Smooth muscle cell (in vitro differentiated cells): Measurements from ENCODE around the gene INO80. TPM values are rescaled to one million over a fixed set of nuclear protein-coding genes. Genes with fewer than 3 reads are reported as not detected.

Source experiments
- DNase-seq: peaks from one replicate; lab custom pipeline; 2025; ENCODE audit not compliant: unreplicated experiment; lab: John Stamatoyannopoulos, UW
- H2AFZ ChIP-seq: fragments of 200-600 bp; sonication (generic); 2 replicates; pipeline ENCODE4 v1.6.0; 2016; ENCODE audit warnings: antibody characterized with exemption, low read depth, mild to moderate bottlenecking
- H3F3A ChIP-seq: fragments of 200-600 bp; sonication (generic); 2 replicates; pipeline ENCODE4 v1.6.0; 2017; ENCODE audit warnings: antibody characterized with exemption, low read depth
- H3K27ac ChIP-seq: fragments of 200-600 bp; sonication (generic); 2 replicates; pipeline ENCODE4 v1.5.1; 2016; ENCODE audit warnings: low read depth, mild to moderate bottlenecking
- H3K27me3 ChIP-seq: fragments of 200-600 bp; sonication (generic); 2 replicates; pipeline ENCODE4 v1.6.1; 2016; ENCODE audit warnings: low read depth, mild to moderate bottlenecking
- H3K36me3 ChIP-seq: fragments of 200-600 bp; sonication (generic); 2 replicates; pipeline ENCODE4 v1.5.1; 2016; ENCODE audit warnings: low read depth
- H3K4me1 ChIP-seq: fragments of 200-600 bp; sonication (generic); 2 replicates; pipeline ENCODE4 v1.5.1; 2016; ENCODE audit warnings: low read depth
- H3K4me2 ChIP-seq: fragments of 200-600 bp; sonication (generic); 2 replicates; pipeline ENCODE4 v1.6.0; 2016; ENCODE audit warnings: mild to moderate bottlenecking
- H3K4me3 ChIP-seq: fragments of 200-600 bp; sonication (generic); 2 replicates; pipeline ENCODE4 v1.5.1; 2016; ENCODE audit warnings: mild to moderate bottlenecking
- H3K79me2 ChIP-seq: fragments of 200-600 bp; sonication (generic); 2 replicates; pipeline ENCODE4 v1.6.0; 2016; ENCODE audit warnings: low read depth, mild to moderate bottlenecking
- H3K9ac ChIP-seq: fragments of 200-600 bp; sonication (generic); 2 replicates; pipeline ENCODE4 v1.6.0; 2016; ENCODE audit warnings: low read depth
- H3K9me3 ChIP-seq: fragments of 200-600 bp; sonication (generic); replicated peaks from 2 replicates; pipeline ENCODE4 v1.5.1; 2016; ENCODE audit warnings: low read depth
- H4K20me1 ChIP-seq: fragments of 200-600 bp; sonication (generic); 2 replicates; pipeline ENCODE4 v1.6.0; 2016; ENCODE audit warnings: low read depth
- WGBS: methylation state at CpG from one replicate; pipeline ENCODE4 v1.1.7; 2016; ENCODE audit warnings: low lambda C conversion rate; 5-methylcytosine and 5-hydroxymethylcytosine counted together
- polyA plus RNA-seq: library from polyadenylated mRNA; unstranded; fragments of >200 nt; fragmentation: Nextera tagmentation; extraction: Ambion mirVana; gene quantifications from 2 replicates; pipeline ENCODE4 v1.2.1, GENCODE V29; 2016
- total RNA-seq: library from RNA; depleted of rRNA; stranded (reverse); fragments of >200 nt; gene quantifications from 2 replicates; pipeline ENCODE4 v1.2.3, GENCODE V29; 2014
- TF ChIP-seq, protein P1 (sequence below): fragments of 200-600 bp; sonication (generic); IDR thresholded peaks from 2 replicates; pipeline ENCODE4 v1.5.1; 2017; ENCODE audit warnings: borderline replicate concordance, mild to moderate bottlenecking, antibody characterized with exemption; ENCODE audit not compliant: insufficient read depth, poor library complexity, severe bottlenecking

The INO80 gene
- total and polyA plus RNA-seq, 2 experiments from 2014 or later, result 4.4 to 8.3 TPM

DNA sequence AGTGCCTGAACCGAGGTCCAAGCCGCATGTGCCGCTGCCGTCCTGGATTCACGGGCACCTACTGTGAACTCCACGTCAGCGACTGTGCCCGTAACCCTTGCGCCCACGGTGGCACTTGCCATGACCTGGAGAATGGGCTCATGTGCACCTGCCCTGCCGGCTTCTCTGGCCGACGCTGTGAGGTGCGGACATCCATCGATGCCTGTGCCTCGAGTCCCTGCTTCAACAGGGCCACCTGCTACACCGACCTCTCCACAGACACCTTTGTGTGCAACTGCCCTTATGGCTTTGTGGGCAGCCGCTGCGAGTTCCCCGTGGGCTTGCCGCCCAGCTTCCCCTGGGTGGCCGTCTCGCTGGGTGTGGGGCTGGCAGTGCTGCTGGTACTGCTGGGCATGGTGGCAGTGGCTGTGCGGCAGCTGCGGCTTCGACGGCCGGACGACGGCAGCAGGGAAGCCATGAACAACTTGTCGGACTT is 179.8 kb downstream of the INO80 start:
- Histone ChIP-seq H3K9me3 (no peaks in the 10 kb centered on the region), H3K4me1 (peaks cover 4% of the 10 kb centered on the region), H3K9ac (no peak overlapping the region), H3K27ac (no peak overlapping the region), H3K4me2 (no peak overlapping the region), H3F3A (no peaks in the 10 kb centered on the region), H2AFZ (no peak overlapping the region), H3K4me3 (no peak overlapping the region), H3K36me3 (no peaks in the 10 kb centered on the region), H3K79me2 (no peaks in the 10 kb centered on the region), H4K20me1 (no peaks in the 10 kb centered on the region), H3K27me3 (peaks cover 31% of the 10 kb centered on the region)
- TF ChIP-seq, protein P1, sequence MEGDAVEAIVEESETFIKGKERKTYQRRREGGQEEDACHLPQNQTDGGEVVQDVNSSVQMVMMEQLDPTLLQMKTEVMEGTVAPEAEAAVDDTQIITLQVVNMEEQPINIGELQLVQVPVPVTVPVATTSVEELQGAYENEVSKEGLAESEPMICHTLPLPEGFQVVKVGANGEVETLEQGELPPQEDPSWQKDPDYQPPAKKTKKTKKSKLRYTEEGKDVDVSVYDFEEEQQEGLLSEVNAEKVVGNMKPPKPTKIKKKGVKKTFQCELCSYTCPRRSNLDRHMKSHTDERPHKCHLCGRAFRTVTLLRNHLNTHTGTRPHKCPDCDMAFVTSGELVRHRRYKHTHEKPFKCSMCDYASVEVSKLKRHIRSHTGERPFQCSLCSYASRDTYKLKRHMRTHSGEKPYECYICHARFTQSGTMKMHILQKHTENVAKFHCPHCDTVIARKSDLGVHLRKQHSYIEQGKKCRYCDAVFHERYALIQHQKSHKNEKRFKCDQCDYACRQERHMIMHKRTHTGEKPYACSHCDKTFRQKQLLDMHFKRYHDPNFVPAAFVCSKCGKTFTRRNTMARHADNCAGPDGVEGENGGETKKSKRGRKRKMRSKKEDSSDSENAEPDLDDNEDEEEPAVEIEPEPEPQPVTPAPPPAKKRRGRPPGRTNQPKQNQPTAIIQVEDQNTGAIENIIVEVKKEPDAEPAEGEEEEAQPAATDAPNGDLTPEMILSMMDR, result no peak
- no peak for DNase-seq
- WGBS, result 95% methylated on average over 31 of the region's 31 CpGs

DNA sequence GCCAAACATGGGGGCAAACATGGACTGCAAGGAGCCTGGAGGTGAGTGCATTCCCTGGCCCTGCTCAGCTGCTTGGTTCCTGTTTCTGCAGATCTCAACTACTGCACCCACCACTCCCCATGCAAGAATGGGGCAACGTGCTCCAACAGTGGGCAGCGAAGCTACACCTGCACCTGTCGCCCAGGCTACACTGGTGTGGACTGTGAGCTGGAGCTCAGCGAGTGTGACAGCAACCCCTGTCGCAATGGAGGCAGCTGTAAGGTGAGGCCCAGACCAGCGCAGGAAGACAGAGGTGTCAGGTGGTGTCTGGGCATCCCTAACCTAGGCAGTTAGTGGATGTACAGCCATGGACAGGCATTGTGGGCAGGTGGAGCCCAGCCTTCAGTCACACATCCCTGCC is 181.6 kb downstream of the INO80 start:
- Histone ChIP-seq H3K36me3 (no peaks in the 10 kb centered on the region), H3K4me1 (peaks cover 16% of the 10 kb centered on the region), H3K79me2 (no peaks in the 10 kb centered on the region), H3K4me2 (no peak overlapping the region), H3F3A (no peaks in the 10 kb centered on the region), H3K9ac (no peak overlapping the region), H4K20me1 (peaks cover 8% of the 10 kb centered on the region), H3K27ac (no peak overlapping the region), H3K27me3 (peaks cover 49% of the 10 kb centered on the region), H2AFZ (no peak overlapping the region), H3K4me3 (no peak overlapping the region), H3K9me3 (no peaks in the 10 kb centered on the region)
- TF ChIP-seq, protein P1, result no peak
- no peak for DNase-seq
- 84% methylated on average over 6 of the region's 6 CpGs for whole genome bisulfite sequencing

DNA sequence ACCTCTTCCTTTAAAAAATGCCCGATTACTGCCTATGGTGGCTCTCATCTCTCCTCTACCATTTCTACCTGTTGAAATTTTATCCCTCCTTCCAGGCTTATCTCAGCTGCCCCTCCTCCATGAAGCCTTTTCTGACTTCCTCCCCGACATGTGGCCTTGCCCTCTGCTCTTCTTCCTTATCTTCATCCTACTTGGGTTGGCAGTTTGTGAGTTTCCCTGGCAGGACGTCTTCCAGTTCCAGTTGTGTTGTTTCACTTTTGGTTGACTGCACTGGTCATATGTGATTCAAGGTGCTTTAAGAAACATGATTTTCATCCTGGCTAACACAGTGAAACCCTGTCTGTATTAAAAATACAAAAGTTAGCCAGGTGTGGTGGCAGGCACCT is 182.6 kb downstream of the INO80 start:
- Histone ChIP-seq H4K20me1 (peaks cover 8% of the 10 kb centered on the region), H3K79me2 (no peaks in the 10 kb centered on the region), H3K4me2 (no peak overlapping the region), H3K27ac (no peak overlapping the region), H2AFZ (no peak overlapping the region), H3K4me3 (no peak overlapping the region), H3K9ac (no peak overlapping the region), H3K9me3 (no peaks in the 10 kb centered on the region), H3K27me3 (peaks cover 59% of the 10 kb centered on the region), H3K36me3 (no peaks in the 10 kb centered on the region), H3K4me1 (peaks cover 25% of the 10 kb centered on the region), H3F3A (no peaks in the 10 kb centered on the region)
- WGBS, result 80% methylated on average over 3 of the region's 3 CpGs
- no peak for DNase-seq
- TF ChIP-seq, protein P1, result no peak

DNA sequence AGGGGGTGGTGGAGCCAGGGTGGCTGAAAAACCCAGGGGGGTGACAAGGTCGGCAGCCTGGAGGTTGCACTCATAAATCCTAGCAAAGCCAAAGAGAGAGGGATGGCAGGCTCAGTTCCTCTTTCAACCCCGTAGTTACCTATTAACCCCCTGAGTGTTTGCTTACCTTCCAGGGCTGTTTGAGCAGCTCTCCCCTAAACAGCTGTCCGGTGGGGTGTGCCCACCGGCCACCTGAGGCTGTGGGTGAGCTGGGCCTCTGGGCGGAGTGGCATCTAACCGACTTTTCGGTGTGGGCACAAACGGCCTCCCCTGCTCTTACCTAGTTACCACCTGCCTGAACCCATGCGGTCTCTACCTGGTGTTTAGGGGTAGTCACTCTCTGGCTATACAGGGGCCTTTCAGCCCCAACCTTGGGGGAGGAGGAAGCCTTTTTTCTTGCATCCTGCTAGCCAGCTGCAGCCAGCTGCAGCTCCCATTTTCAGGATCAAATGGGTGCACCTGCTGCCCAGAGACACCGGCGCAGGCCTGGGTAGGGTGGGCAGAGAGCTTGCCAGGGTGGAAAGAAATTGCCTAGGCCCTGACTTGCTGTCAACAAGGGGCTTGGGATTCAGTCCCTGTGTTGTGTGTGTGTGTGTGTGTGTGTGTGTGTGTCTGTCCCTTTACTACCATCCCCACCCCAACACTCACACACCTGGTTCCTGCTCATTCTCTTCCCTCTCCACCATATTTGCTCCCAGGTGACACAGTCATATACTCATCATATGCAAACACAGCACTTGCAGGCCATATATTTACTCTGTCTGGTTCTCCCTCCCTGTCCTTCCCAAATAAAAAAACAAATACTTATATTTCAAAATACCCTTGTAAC is 183.2 kb downstream of the INO80 start:
- DNase-seq, result no peak
- Histone ChIP-seq H3K79me2 (no peaks in the 10 kb centered on the region), H4K20me1 (peaks cover 8% of the 10 kb centered on the region), H3K27ac (no peak overlapping the region), H3K4me1 (peaks cover 31% of the 10 kb centered on the region), H3K4me2 (no peak overlapping the region), H3K36me3 (no peaks in the 10 kb centered on the region), H3K9me3 (no peaks in the 10 kb centered on the region), H3K4me3 (no peak overlapping the region), H3F3A (no peaks in the 10 kb centered on the region), H3K27me3 (peaks cover 65% of the 10 kb centered on the region), H2AFZ (no peak overlapping the region), H3K9ac (no peak overlapping the region)
- 85% methylated on average over 11 of the region's 11 CpGs for WGBS
- TF ChIP-seq, protein P1, result no peak
